HFF-Myc (cell line): ENCODE results near the gene CACNA1C.

Source experiments
- DNase-seq: peaks from one replicate; pipeline ENCODE4 v3.0.0-alpha.2; 2011; ENCODE audit warnings: low read depth; ENCODE audit errors: extremely low read depth
- H3K4me3 ChIP-seq: replicated peaks from 2 replicates; pipeline ENCODE4 v1.5.1; 2011; ENCODE audit warnings: low read depth, mild to moderate bottlenecking, control low read depth, low read length
- CTCF ChIP-seq: IDR thresholded peaks from 2 replicates; pipeline ENCODE4 v1.5.1; 2012; ENCODE audit warnings: mild to moderate bottlenecking, low read depth, low read length, control low read depth; ENCODE audit errors: missing control alignments

The CACNA1C gene

DNA sequence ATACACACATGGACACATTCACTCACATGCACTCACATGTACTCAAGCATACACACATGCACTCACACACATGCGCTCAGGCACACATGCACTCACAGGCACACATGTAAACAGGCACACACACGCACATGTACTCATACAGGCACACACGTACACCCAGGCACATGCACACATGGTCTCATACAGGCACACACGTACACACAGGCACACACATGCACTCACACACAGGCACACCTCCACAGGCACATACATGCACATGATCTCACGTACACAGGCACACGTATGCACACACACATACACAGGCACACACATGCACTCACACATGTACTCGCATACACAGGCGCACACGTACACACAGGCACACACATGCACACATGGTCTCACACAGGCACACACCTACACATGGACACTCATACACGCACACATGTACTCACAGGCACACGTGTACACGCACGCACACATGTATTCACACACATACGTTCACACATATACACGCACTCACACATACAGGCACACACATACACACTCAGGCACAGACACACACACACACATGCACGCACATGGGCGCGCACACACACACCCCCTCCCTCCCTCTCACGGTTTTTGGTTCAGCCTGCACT is 138.9 kb downstream of the CACNA1C start:
- DNase-seq, result no peak
- no peak overlapping the region for H3K4me3 ChIP-seq
- TF ChIP-seq CTCF, result no peak

DNA sequence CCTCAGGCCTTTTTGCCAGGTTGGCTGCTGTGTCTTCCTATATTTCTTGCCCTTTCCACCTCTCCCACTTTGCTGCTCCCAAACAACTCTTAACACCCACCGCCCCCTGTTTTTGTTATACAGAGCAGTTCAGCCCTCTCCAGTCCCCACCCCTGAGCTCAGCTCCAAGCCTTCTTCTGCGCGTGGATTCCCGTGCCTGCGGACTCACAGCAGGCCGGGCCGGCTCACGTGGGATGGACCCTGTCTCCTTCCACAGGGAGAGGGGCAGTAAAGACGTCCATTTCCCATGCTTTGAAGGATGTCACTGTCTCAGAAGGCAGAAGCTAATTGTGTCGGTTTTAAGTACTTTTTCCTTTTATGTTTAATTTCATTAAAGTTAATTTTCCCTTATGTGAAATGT is 139.4 kb downstream of the CACNA1C start:
- no peak for TF ChIP-seq CTCF
- DNase-seq, result no peak
- H3K4me3 ChIP-seq, result no peak overlapping the region

- DNase-seq, result no peak
- H3K4me3 ChIP-seq, result no peak overlapping the region
- TF ChIP-seq CTCF, result no peak
Measured at GRCh38 chr12:2194060-2194459, 141.3 kb downstream of the CACNA1C start.

DNA sequence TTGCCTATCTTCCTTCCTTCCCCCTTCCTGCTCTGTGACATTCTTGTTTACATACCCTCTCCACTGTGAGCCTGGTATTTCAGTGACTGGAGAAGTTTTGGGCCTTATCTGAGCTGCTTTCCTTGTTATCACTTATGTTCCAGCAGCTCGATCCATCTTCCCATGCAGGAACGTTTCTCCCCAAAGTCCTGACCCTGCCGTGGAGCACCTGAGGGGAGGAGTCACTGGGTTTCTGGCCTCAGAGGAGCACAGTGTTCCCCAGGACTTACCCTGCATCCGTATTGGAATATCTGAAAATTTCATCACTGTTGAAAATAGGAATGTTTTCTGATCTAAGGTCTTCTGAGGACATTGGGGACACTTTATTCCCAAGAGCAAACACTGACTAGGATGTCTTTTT is 141.8 kb downstream of the CACNA1C start:
- no peak overlapping the region for H3K4me3 ChIP-seq
- DNase-seq, result no peak
- TF ChIP-seq CTCF, result no peak

DNA sequence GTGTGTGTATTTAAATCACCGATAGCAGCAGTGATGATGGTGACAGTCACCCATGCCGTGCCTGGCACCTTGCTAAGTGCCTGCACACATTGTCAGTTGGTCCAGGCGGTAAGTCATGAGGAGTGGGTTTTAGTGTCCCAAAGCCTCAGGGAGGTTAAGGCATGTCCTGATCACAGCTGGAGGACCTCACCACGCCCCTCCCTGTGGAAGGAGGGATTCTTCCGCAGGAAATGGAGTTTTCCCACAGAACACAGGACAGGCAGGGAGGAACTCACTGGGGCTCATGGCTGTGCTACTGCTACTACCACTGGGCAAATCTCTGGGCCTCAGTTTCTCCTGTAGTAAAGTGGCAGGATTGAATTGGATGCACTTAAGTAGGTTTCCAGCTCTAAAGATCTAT is 142.3 kb downstream of the CACNA1C start:
- TF ChIP-seq CTCF, result no peak
- DNase-seq, result no peak
- H3K4me3 ChIP-seq, result no peak overlapping the region

DNA sequence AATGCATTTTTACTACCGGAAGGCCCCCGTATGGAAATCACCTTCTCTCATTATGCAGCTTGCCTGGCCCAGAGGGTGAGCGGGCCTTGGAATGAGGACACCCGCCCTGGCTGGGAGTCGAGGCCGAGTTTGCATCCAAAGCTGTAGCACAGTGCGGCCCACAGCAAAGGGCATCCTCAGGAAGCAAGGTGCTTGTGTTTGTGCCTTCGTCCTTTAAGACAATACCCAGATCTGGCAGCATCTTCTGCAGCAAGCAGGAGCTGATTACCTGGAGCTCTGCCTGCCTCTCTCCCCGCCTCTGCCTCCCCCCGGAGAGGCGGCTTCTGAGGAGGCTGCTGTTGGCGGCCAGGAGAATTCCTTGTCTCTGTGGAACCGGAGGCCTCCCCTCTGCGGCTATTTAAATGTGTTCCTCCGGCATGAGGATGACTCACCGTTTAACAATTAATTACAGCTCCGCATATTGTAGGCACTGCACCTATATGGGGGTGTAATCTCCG is 145.3 kb downstream of the CACNA1C start:
- no peak overlapping the region for H3K4me3 ChIP-seq
- DNase-seq, result peak; percentile 54
- no peak for TF ChIP-seq CTCF

DNA sequence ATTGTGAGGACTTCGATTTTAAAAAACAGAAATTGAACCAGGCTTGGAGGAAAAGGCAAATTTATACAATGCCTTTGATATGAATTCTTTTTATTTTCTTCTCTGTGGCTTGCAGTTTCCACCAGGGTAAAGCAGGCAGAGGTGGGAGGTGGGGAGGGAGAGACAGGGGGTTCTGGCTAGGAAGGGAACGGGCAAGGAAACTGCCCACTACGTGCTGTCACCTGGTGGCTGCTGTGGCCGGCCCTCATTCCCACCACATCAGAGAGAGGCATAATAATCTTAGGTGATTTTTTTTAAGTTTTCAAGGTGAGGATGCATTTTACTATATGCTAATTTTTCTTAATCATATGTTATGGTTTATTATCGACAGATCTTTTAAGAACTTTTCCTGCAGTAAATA is 145.8 kb downstream of the CACNA1C start:
- no peak for TF ChIP-seq CTCF
- DNase-seq, result no peak
- H3K4me3 ChIP-seq, result no peak overlapping the region
